Gastroesophageal sphincter (tissue), 4 donors: Measurements from ENCODE around the gene PRKG1. TPM values are rescaled to one million over a fixed set of nuclear protein-coding genes. Genes with fewer than 3 reads are reported as not detected.

ENCODE experiments used
- ATAC-seq: fragments of 150-250 bp; one replicate; pipeline ENCODE4 v1.9.1; 2016; ENCODE audit warnings: mild to moderate bottlenecking, moderate library complexity
- H3K27ac ChIP-seq, 4 donors: fragments of 200-600 bp; sonication (generic) in 3 of 4; 1 replicate in 3 of 4; 2 replicates in 1 of 4; pipeline ENCODE4 v1.5.1; 2016 to 2019
- H3K27me3 ChIP-seq: fragments of 200-600 bp; sonication (generic); one replicate; pipeline ENCODE4 v1.5.1; 2019
- H3K36me3 ChIP-seq, 2 donors: fragments of 200-600 bp; sonication (generic); one replicate each; pipeline ENCODE4 v1.5.1; 2019; ENCODE audit warnings: control low read depth in 1 of 2
- H3K4me1 ChIP-seq, 3 donors: fragments of 200-600 bp; sonication (generic); 1 replicate in 2 of 3; 2 replicates in 1 of 3; pipeline ENCODE4 v1.5.1; 2016 to 2019; ENCODE audit warnings: control low read depth in 2 of 3
- H3K4me3 ChIP-seq, 2 donors: fragments of 200-600 bp; sonication (generic); one replicate each; pipeline ENCODE4 v1.5.1; 2019; ENCODE audit warnings: mild to moderate bottlenecking in 1 of 2, moderate library complexity in 1 of 2
- H3K9me3 ChIP-seq, 3 donors: fragments of 200-600 bp; sonication (generic); one replicate each; pipeline ENCODE4 v1.5.1; 2017 to 2019; ENCODE audit warnings: control low read depth in 2 of 3
- CTCF ChIP-seq, 4 experiments: fragments of 200-600 bp in 2 of 4; fragments of 450-650 bp in 2 of 4; sonication (generic) in 1 of 4; IDR thresholded peaks; one replicate each; pipeline ENCODE4 v1.5.1; 2017 to 2019; ENCODE audit warnings: antibody characterized with exemption in 4 of 4, mild to moderate bottlenecking in 2 of 4, moderate library complexity in 2 of 4
- EP300 ChIP-seq: sonication (generic); formaldehyde crosslinking; IDR thresholded peaks from one replicate; pipeline ENCODE4 v1.6.1; 2017; ENCODE audit warnings: antibody characterized with exemption, mild to moderate bottlenecking
- POLR2A ChIP-seq, 2 donors: fragments of 450-650 bp; IDR thresholded peaks; one replicate each; pipeline ENCODE4 v1.6.1; 2017; ENCODE audit warnings: antibody characterized with exemption in 2 of 2, mild to moderate bottlenecking in 2 of 2, moderate library complexity in 1 of 2
- POLR2AphosphoS5 ChIP-seq: sonication (generic); formaldehyde crosslinking; IDR thresholded peaks from one replicate; pipeline ENCODE4 v1.6.1; 2017; ENCODE audit warnings: antibody characterized with exemption
- WGBS, 2 donors: methylation state at CpG; one replicate each; pipeline ENCODE4 v1.1.5; 2018; ENCODE audit warnings: low coverage in 1 of 2; 5-methylcytosine and 5-hydroxymethylcytosine counted together
- total RNA-seq, 4 donors: library from RNA; depleted of rRNA; stranded (reverse); fragments of >200 nt; gene quantifications; one replicate each; pipeline ENCODE4 v1.1.0, GENCODE V29; 2016

The PRKG1 gene
- total RNA-seq, 4 donors from 2014 or later: 27.5 to 73.2 (median 39.2) TPM

- Histone ChIP-seq H3K27ac (no peak overlapping the region), H3K36me3 (no peaks in the 10 kb centered on the region), H3K9me3 (no peaks in the 10 kb centered on the region), H3K4me1 (no peaks in the 10 kb centered on the region), H3K27me3 (no peaks in the 10 kb centered on the region), H3K4me3 (no peak overlapping the region)
- 73 to 77% methylated on average over 6 of the region's 6 CpGs for whole genome bisulfite sequencing, 2 donors
- no peak for ATAC-seq
- TF ChIP-seq POLR2A (IDR thresholded peaks at IDR 0.05) (no peak), EP300 (no peak), CTCF (IDR thresholded peaks at IDR 0.05) (no peak), POLR2AphosphoS5 (no peak)
These were observed 1175.6 kb downstream of the PRKG1 start for GRCh38 chr10:52249850-52250395.

GRCh38 chr10:52250510-52250909 lies 1176.2 kb downstream of the PRKG1 start:
- no peak for ATAC-seq

GRCh38 chr10:52252307-52252706 lies 1178.0 kb downstream of the PRKG1 start:
- no peak overlapping the region for H3K4me3 ChIP-seq
- no peak overlapping the region for H3K27ac ChIP-seq
- no peaks in the 10 kb centered on the region for H3K4me1 ChIP-seq
- no peak for ATAC-seq
- no peaks in the 10 kb centered on the region for H3K9me3 ChIP-seq
- no peaks in the 10 kb centered on the region for H3K36me3 ChIP-seq
- 43 to 69% methylated on average over 3 of the region's 3 CpGs for WGBS, 2 donors
- TF ChIP-seq CTCF (IDR thresholded peaks at IDR 0.05): no peak
- TF ChIP-seq POLR2A (IDR thresholded peaks at IDR 0.05): no peak
- TF ChIP-seq POLR2AphosphoS5: no peak
- no peak for TF ChIP-seq EP300
- H3K27me3 ChIP-seq: no peaks in the 10 kb centered on the region

More at GRCh38 chr10:52250510-52250909, 1176.2 kb downstream of the PRKG1 start:
- 53 to 74% methylated on average over 2 to 3 of the region's 3 CpGs for WGBS, 2 donors
- Histone ChIP-seq H3K4me1 (no peaks in the 10 kb centered on the region), H3K27me3 (no peaks in the 10 kb centered on the region), H3K36me3 (no peaks in the 10 kb centered on the region), H3K27ac (no peak overlapping the region), H3K4me3 (no peak overlapping the region), H3K9me3 (no peaks in the 10 kb centered on the region)
- no peak for TF ChIP-seq POLR2AphosphoS5

- H3K9me3 ChIP-seq: no peaks in the 10 kb centered on the region
These were observed 1182.8 kb downstream of the PRKG1 start for GRCh38 chr10:52256832-52257691.

GRCh38 chr10:52257692-52258075 lies 1183.4 kb downstream of the PRKG1 start:
- no peak for ATAC-seq
- Histone ChIP-seq H3K4me1 (peaks cover 0 to 9% (median 0%) of the 10 kb centered on the region in 3 donors), H3K9me3 (no peaks in the 10 kb centered on the region), H3K4me3 (no peak overlapping the region), H3K27me3 (no peaks in the 10 kb centered on the region), H3K27ac (no peak overlapping the region), H3K36me3 (no peaks in the 10 kb centered on the region)
- TF ChIP-seq CTCF (IDR thresholded peaks at IDR 0.05) (no peak), EP300 (no peak), POLR2AphosphoS5 (no peak), POLR2A (IDR thresholded peaks at IDR 0.05) (no peak)
- WGBS, 2 donors: 80 to 83% methylated on average over 1 of the region's 1 CpG

More at GRCh38 chr10:52256832-52257691, 1182.8 kb downstream of the PRKG1 start:
- WGBS, 2 donors: 94 to 100% methylated on average over 4 to 6 of the region's 6 CpGs
- no peaks in the 10 kb centered on the region for H3K27me3 ChIP-seq
- TF ChIP-seq EP300: no peak
- TF ChIP-seq POLR2A (IDR thresholded peaks at IDR 0.05): no peak
- TF ChIP-seq POLR2AphosphoS5: no peak
- no peak for TF ChIP-seq CTCF (IDR thresholded peaks at IDR 0.05)
- H3K4me3 ChIP-seq: no peak overlapping the region
- no peaks in the 10 kb centered on the region for H3K36me3 ChIP-seq
- no peak for ATAC-seq
- peaks cover 0 to 9% (median 0%) of the 10 kb centered on the region in 3 donors for H3K4me1 ChIP-seq
- no peak overlapping the region for H3K27ac ChIP-seq
